ENCODE measurements around the gene RHEX.

The RHEX gene

DNA sequence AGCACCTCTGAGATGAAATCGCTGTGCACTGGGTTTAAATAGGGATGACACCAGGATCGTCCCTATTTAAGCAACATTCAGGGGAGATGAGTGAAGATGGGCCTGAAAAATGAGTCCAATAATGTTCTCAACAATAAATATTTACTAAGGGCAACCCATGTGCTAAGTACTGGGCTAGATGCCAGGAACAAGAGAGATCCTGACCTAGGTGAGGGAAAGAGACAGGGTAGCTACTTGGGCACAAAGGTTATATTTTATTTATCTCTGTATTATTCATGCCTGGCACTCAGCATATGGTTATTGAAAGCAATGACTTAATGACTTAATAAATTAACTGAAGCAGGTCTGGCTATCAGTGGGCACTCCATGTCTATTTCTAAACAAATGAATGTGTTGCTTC is 91.6 kb downstream of the RHEX start:
- in situ Hi-C loops (cut with MboI; ENCODE audit: low sequenced_read_pairs) = no loop called here

- in situ Hi-C loops (cut with MboI; ENCODE audit: low sequenced_read_pairs) = no loop called here
Measured at GRCh38 chr1:206145771-206146290, 92.9 kb downstream of the RHEX start.

All from HL-60/S4 (cell line).